VCaP (cell line): ENCODE data around the gene TBX6.

ENCODE experiments used
- H3K27ac ChIP-seq: fragments of 450-650 bp; 2 replicates; pipeline ENCODE4 v1.5.1; 2017
- TF ChIP-seq, protein P1 (sequence below): fragments of 450-650 bp; conservative IDR thresholded peaks from 2 replicates; pipeline ENCODE4 v1.5.1; 2017; ENCODE audit warnings: mild to moderate bottlenecking, moderate library complexity

The TBX6 gene

DNA sequence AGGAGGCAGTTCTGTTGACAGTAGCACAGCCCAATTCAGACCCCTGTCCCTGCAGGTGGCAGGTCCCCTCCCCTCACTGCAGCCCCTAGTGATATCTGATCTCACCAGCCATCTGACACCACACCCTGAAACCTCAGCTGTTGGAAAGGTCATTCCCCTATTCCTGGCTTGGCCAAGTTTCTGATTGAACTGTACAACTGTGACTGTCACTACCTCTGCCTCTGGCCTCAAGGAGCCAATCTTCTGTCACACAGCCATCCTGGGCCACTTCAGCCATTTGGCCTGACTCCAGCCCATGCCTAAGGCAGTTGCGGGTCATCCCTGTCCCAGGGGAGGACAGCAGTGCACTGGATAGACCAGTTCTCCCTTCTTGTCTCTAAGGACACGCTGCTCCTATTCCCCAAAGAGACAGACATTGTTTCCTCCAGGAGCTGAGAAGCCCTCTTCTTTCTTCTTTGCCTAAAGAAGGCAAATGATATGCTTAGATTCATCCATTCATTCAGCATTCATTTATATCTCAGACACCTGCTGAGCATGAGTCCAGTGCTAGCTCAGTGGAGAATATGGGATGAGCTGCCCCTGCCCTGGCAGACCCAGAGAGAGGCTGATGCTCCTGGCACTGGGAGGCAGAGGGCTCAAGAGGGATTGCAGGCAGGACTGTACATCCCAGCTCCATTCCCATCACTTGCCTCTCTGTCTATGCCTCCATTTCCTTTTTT is 30.7 kb downstream of the TBX6 start:
- H3K27ac ChIP-seq: peak overlapping the region; percentile 93
- TF ChIP-seq, protein P1, sequence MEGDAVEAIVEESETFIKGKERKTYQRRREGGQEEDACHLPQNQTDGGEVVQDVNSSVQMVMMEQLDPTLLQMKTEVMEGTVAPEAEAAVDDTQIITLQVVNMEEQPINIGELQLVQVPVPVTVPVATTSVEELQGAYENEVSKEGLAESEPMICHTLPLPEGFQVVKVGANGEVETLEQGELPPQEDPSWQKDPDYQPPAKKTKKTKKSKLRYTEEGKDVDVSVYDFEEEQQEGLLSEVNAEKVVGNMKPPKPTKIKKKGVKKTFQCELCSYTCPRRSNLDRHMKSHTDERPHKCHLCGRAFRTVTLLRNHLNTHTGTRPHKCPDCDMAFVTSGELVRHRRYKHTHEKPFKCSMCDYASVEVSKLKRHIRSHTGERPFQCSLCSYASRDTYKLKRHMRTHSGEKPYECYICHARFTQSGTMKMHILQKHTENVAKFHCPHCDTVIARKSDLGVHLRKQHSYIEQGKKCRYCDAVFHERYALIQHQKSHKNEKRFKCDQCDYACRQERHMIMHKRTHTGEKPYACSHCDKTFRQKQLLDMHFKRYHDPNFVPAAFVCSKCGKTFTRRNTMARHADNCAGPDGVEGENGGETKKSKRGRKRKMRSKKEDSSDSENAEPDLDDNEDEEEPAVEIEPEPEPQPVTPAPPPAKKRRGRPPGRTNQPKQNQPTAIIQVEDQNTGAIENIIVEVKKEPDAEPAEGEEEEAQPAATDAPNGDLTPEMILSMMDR: no peak

DNA sequence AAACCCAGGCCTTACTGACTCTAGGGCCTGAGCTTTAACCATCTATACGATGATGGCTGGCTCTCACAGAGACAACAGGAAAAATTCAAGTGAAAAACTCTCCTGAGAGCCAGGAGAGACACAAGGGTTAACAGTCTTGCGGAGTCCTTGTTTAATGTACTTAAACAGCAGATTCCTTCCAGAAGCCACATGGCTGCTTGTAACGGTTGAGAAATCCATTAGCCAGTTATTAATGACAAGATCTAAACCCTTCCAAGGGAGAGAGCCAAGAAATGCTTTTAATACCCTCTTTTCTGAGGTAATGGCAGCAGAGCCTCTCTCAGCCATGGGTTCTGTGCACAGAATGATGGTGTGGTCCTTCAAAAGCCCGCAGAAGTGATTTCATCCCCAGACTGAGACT is 31.4 kb downstream of the TBX6 start:
- H3K27ac ChIP-seq: peak overlapping the region; percentile 93
- TF ChIP-seq, protein P1: no peak

DNA sequence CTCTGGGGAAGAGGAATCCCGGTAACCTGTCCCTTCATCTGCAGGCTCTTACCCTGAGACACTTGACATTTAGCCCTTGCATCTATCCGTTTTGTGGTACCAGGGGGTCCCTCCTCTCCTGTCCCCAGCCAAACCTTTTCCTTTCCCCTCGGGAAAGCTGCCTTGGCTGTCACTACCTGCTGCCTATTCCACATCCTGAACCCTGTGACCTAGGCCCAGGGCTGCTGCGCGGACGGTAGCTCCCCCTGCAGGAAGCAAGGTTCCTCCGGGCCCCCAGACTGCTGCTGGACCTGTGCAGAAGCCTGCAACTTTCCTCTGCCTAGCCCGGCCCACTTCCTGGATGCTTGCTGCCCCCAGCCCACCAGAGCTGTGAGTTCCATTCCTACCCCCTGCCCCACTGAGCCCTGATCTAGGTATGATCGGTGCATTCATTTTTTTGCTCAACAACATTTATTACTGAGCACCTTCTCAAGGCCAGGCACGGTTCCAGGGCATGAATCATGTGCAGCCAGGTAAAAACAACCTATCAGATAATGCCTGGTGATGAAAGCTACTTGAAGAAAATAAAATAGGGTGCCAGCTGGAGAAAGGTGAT is 36.7 kb downstream of the TBX6 start:
- TF ChIP-seq, protein P1: peak; percentile 41
- no peak overlapping the region for H3K27ac ChIP-seq

DNA sequence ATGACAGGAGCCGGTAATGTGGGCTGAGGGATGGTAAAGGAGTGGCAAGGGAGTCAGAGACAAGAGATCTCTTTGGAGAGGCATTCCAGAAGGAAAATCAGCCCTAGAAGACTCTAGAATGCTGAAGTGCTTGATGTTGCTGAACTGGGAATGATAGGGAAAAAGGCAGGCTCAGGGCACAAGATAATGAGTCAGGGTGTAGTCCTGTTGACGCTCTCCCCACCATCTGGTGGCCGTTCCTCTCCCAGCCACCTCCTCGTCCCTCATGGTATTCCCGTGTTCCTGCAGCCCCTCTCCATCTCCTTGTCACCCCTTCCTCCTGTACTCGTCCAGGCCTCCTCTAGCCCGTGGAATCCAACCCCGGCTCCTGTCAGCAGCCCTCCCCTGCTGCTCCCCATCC is 37.3 kb downstream of the TBX6 start:
- TF ChIP-seq, protein P1: no peak
- no peak overlapping the region for H3K27ac ChIP-seq

DNA sequence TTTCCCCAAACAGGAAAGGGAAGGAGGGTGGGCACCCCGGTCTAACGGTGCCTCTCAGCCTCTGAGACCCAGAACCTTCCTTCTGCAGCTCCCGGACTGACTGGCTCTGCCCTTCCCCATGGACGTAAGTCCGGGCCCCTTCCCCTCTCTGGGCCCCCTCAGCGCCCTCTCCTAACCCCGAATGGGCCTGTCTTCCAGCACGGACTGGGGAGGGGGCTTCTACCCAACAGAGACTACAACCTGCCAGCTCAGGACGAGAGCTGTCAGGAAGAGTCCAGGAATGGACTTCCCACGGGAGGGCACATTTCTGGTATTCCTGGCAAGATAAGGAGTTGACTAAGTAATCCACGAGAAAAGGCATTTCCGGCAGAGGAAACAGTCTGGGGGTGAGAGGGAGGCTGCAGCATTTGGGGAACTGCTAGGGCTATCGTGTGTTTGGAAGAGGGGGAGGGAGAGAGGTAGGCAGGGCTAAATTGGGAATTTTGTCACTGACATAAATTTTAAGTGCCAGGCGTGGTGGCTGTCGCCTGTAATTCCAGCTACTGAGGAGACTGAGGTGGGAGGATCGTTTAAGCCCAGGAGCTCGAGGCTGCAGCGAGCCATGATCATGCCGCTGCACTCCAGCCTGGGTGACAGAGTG is 38.2 kb downstream of the TBX6 start:
- peak overlapping the region; percentile 33; the same call in 1 of the 2 replicates for H3K27ac ChIP-seq
- TF ChIP-seq, protein P1: no peak

DNA sequence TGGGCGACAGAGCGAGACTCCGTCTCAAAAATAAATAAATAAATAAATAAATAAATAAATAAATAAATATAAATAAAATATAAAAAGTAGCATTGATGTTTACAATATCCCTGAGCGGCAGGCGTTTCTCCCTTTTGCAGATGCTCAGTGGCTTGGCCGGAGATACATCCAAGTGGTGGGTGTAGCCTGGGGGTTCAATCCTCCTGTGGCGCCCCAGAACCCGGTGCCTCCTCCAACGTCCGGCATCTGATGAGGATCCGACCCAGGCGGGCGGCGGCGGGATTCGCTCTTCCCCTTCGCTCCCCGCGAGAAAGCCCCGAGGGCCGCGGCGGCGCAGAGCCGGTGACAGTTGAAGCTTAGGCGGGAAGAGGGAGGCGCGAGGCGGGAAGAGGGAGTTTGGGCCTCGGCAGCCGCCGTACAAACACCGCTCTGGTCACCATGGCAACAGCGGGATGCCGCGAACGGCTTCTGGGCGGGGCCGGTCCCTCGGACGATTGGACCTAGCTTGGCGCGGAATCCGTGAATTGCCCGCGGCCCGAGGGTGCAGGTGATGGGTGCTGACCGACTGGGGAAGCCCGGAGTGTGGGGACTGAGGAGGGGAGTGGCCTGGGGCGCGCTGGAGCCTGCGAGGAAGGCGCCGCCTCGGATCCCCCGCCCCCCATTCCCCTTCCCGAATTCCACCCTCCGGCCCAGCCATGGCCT is 38.9 kb downstream of the TBX6 start:
- peak overlapping the region; percentile 33; the same call in 1 of the 2 replicates for H3K27ac ChIP-seq
- TF ChIP-seq, protein P1: no peak

DNA sequence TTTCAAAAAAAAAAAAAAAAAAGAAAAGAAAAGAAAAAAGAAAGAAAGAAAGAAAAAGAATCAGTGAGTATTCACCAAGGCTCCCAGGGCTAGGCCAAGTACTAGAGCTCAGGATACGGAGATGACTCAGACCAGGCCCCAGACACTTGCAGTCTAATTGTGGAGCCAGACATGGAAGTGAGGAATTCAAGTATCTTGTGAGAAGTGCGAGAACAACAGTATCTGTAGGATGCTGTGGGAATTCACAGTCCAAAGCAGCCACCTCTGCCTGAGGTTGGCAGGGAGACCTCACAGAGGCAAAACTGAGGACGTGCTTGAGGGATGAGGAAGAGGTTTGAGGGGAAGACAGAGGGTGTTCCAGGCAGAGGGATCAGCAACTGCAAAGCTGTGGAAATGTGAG is 40.2 kb downstream of the TBX6 start:
- TF ChIP-seq, protein P1: no peak

More for the DNA sequence above, 40.2 kb downstream of the TBX6 start:
- H3K27ac ChIP-seq: no peak overlapping the region
